ENCODE data around the gene CELSR1. TPM values are rescaled to one million over a fixed set of nuclear protein-coding genes. Genes with fewer than 3 reads are reported as not detected.
"Not testable (repeated sequence)": the region's sequence is repeated elsewhere in the genome, so short reads cannot be mapped to it uniquely, and the experiment has no call there.

Gene CELSR1
- total RNA-seq, 2 donors from 2014 or later = 1.5 to 6.7 TPM

- ATAC-seq (ENCODE audit: insufficient number of reproducible peaks, low FRiP score, low read depth) (no peak), DNase-seq (ENCODE audit: low spot score) (no peak)
- Histone ChIP-seq H3K27me3 (replicated peaks; ENCODE audit: insufficient read depth) (no peaks in the 10 kb centered on the region), H3K9me3 (peaks cover 3% of the 10 kb centered on the region), H3K27ac (no peak overlapping the region), H3K36me3 (no peaks in the 10 kb centered on the region), H3K4me3 (no peak overlapping the region), H3K4me1 (ENCODE audit: control insufficient read depth in 1 of 2, low read depth in 2 of 2) (no peaks in the 10 kb centered on the region)
- TF ChIP-seq CTCF (IDR thresholded peaks at IDR 0.05) = no peak
Measured at GRCh38 chr22:46476547-46476941, 60.9 kb downstream of the CELSR1 start.

- Histone ChIP-seq H3K36me3 (no peaks in the 10 kb centered on the region), H3K27me3 (replicated peaks; ENCODE audit: insufficient read depth) (no peaks in the 10 kb centered on the region), H3K9me3 (peaks cover 3% of the 10 kb centered on the region), H3K4me3 (no peak overlapping the region), H3K4me1 (ENCODE audit: control insufficient read depth in 1 of 2, low read depth in 2 of 2) (no peaks in the 10 kb centered on the region), H3K27ac (no peak overlapping the region)
- ATAC-seq (ENCODE audit: insufficient number of reproducible peaks, low FRiP score, low read depth) = no peak
- no peak for TF ChIP-seq CTCF (IDR thresholded peaks at IDR 0.05)
- no peak for DNase-seq (ENCODE audit: low spot score)
Measured at GRCh38 chr22:46473896-46474557, 63.4 kb downstream of the CELSR1 start.

- ATAC-seq (ENCODE audit: insufficient number of reproducible peaks, low FRiP score, low read depth) (no peak), DNase-seq (ENCODE audit: low spot score) (no peak)
- no peak overlapping the region for H3K27ac ChIP-seq
- no peak for TF ChIP-seq CTCF (IDR thresholded peaks at IDR 0.05)
- H3K4me3 ChIP-seq = no peak overlapping the region
- peaks cover 3% of the 10 kb centered on the region for H3K9me3 ChIP-seq
- H3K27me3 ChIP-seq (replicated peaks; ENCODE audit: insufficient read depth) = no peaks in the 10 kb centered on the region
- H3K4me1 ChIP-seq (ENCODE audit: control insufficient read depth in 1 of 2, low read depth in 2 of 2) = no peaks in the 10 kb centered on the region
- no peaks in the 10 kb centered on the region for H3K36me3 ChIP-seq
Measured at GRCh38 chr22:46473021-46473779, 64.2 kb downstream of the CELSR1 start.

- no peaks in the 10 kb centered on the region for H3K36me3 ChIP-seq
- no peak for TF ChIP-seq CTCF (IDR thresholded peaks at IDR 0.05)
- DNase-seq (ENCODE audit: low spot score) (no peak), ATAC-seq (ENCODE audit: insufficient number of reproducible peaks, low FRiP score, low read depth) (no peak)
- no peak overlapping the region for H3K27ac ChIP-seq
- no peaks in the 10 kb centered on the region for H3K4me1 ChIP-seq (ENCODE audit: control insufficient read depth in 1 of 2, low read depth in 2 of 2)
- no peaks in the 10 kb centered on the region for H3K27me3 ChIP-seq (replicated peaks; ENCODE audit: insufficient read depth)
- H3K9me3 ChIP-seq = peaks cover 3% of the 10 kb centered on the region
- H3K4me3 ChIP-seq = no peak overlapping the region
Measured at GRCh38 chr22:46472722-46473016, 64.8 kb downstream of the CELSR1 start.

- Histone ChIP-seq H3K36me3 (no peaks in the 10 kb centered on the region), H3K4me3 (no peak overlapping the region), H3K9me3 (peaks cover 3% of the 10 kb centered on the region), H3K4me1 (ENCODE audit: control insufficient read depth in 1 of 2, low read depth in 2 of 2) (no peaks in the 10 kb centered on the region), H3K27me3 (replicated peaks; ENCODE audit: insufficient read depth) (no peaks in the 10 kb centered on the region), H3K27ac (no peak overlapping the region)
- DNase-seq (ENCODE audit: low spot score) (no peak), ATAC-seq (ENCODE audit: insufficient number of reproducible peaks, low FRiP score, low read depth) (no peak)
- TF ChIP-seq CTCF (IDR thresholded peaks at IDR 0.05) = no peak
Measured at GRCh38 chr22:46471901-46472721, 65.3 kb downstream of the CELSR1 start.

- H3K4me1 ChIP-seq (ENCODE audit: control insufficient read depth in 1 of 2, low read depth in 2 of 2); H3K27ac ChIP-seq; DNase-seq (ENCODE audit: low spot score); H3K27me3 ChIP-seq (replicated peaks; ENCODE audit: insufficient read depth); H3K9me3 ChIP-seq; H3K4me3 ChIP-seq; H3K36me3 ChIP-seq; ATAC-seq (ENCODE audit: insufficient number of reproducible peaks, low FRiP score, low read depth): not testable (repeated sequence)
Measured at GRCh38 chr22:46471330-46471729, 66.1 kb downstream of the CELSR1 start.

Data from thoracic aorta (tissue), 2 donors.